ENCODE results near the gene P2RX4. TPM values are rescaled to one million over a fixed set of nuclear protein-coding genes. Genes with fewer than 3 reads are reported as not detected.

The P2RX4 gene
- total and polyA plus RNA-seq, 2 of the 8 experiments (the other 6 are each of a cell fraction or from before 2014, with no cell fraction given), result 9.5 to 12.2 TPM

DNA sequence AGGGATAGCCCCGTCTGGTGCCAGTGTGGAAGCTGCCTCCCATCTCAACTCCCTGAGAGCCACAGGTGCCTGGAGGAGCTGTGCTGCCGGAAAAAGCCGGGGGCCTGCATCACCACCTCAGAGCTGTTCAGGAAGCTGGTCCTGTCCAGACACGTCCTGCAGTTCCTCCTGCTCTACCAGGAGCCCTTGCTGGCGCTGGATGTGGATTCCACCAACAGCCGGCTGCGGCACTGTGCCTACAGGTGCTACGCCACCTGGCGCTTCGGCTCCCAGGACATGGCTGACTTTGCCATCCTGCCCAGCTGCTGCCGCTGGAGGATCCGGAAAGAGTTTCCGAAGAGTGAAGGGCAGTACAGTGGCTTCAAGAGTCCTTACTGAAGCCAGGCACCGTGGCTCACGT is 25.5 kb upstream of the P2RX4 start:
- H4K8ac ChIP-seq (ENCODE audit: extremely low read depth, insufficient read depth, low read length), result peak overlapping the region; percentile 31; the same call in 1 of the 2 replicates
- 85% methylated on average over 15 of the region's 15 CpGs; no CpG with 5 or more reads in 1 of the 2 experiments for WGBS, 2 experiments (ENCODE audit: extremely low coverage in 1 of 2, insufficient coverage in 1 of 2, insufficient read length in 1 of 2, insufficient replicate concordance in 2 of 2, low coverage in 1 of 2, low lambda C conversion rate in 2 of 2, missing lambda C conversion rate in 1 of 2)
- H2BK5ac ChIP-seq (ENCODE audit: low read depth, low read length), result peak overlapping the region; percentile 68; the same call in 1 of the 2 replicates
- no peak overlapping the region for H4K5ac ChIP-seq (ENCODE audit: insufficient read length, low read depth, low read length)
- no peak overlapping the region for H3K4me2 ChIP-seq (ENCODE audit: insufficient read depth in 1 of 2, low read depth in 2 of 2, low read length in 2 of 2)
- H3K79me1 ChIP-seq (ENCODE audit: low read depth, low read length), result no peaks in the 10 kb centered on the region
- CTCF ChIA-PET (ENCODE audit: partially characterized antibody), result interaction anchor here (2.3 kb wide), 1 partner anchor 13 kb away, joined by 12 read pairs; no protein-coding TSS in a partner anchor
- H3K9me3 ChIP-seq (ENCODE audit: insufficient read depth in 2 of 2, low read depth in 1 of 2, low read length in 1 of 2), result no peaks in the 10 kb centered on the region
- no peaks in the 10 kb centered on the region for H3K27me3 ChIP-seq (replicated peaks in 1 of 4; ENCODE audit: control insufficient read depth in 3 of 4, extremely low read depth in 1 of 4, insufficient read depth in 3 of 4, low read length in 3 of 4)
- H3K56ac ChIP-seq (replicated peaks; ENCODE audit: insufficient read length, low read depth, low read length), result no peak overlapping the region
- POLR2A ChIA-PET (ENCODE audit: partially characterized antibody), result no interaction called here
- peak overlapping the region; percentile 63; the same call in 1 of the 2 replicates for H2AFZ ChIP-seq (ENCODE audit: low read length)
- no peak overlapping the region for H3K18ac ChIP-seq (ENCODE audit: extremely low read depth, low read length)
- H2AK5ac ChIP-seq (ENCODE audit: low read depth, low read length), result no peak overlapping the region
- no peaks in the 10 kb centered on the region for H3K36me3 ChIP-seq (ENCODE audit: control insufficient read depth in 2 of 4, insufficient read depth in 4 of 4, low read length in 3 of 4)
- no peak overlapping the region for H2BK20ac ChIP-seq (ENCODE audit: low read length)
- no peaks in the 10 kb centered on the region for H3K23me2 ChIP-seq (ENCODE audit: low read depth, low read length)
- no peaks in the 10 kb centered on the region for H3K79me2 ChIP-seq (ENCODE audit: control insufficient read depth in 1 of 2, insufficient read depth in 2 of 2, low read length in 2 of 2)
- H4K20me1 ChIP-seq (replicated peaks in 1 of 2; ENCODE audit: control insufficient read depth in 1 of 2, insufficient read depth in 2 of 2, low read length in 2 of 2), result no peaks in the 10 kb centered on the region
- TF ChIP-seq TCF12 (IDR thresholded peaks at IDR 0.05; ENCODE audit: low read depth, low read length) (no peak), GABPA (IDR thresholded peaks at IDR 0.05; ENCODE audit: borderline replicate concordance, insufficient read depth, low read length) (no peak)
- no peaks in the 10 kb centered on the region for H3K4me1 ChIP-seq (replicated peaks in 1 of 4; ENCODE audit: control insufficient read depth in 3 of 4, insufficient read depth in 4 of 4, low read length in 3 of 4)
- no peak overlapping the region for H3K14ac ChIP-seq (ENCODE audit: insufficient read length)
- no peak for FAIRE-seq
- no peak overlapping the region for H3K23ac ChIP-seq (ENCODE audit: insufficient read length)
- peak in 1 of 2 experiments; percentile 51 for DNase-seq (ENCODE audit: low read depth in 1 of 2, low spot score in 2 of 2)
- no peak overlapping the region for H3K27ac ChIP-seq (ENCODE audit: low read depth, low read length)
- H3K9ac ChIP-seq (replicated peaks in 1 of 4; ENCODE audit: extremely low read depth in 1 of 4, low read depth in 3 of 4, low read length in 3 of 4), result no peak overlapping the region
- no peak overlapping the region for H2BK15ac ChIP-seq (ENCODE audit: low read length)
- peak overlapping the region; percentile 69 for H4K91ac ChIP-seq (replicated peaks; ENCODE audit: insufficient read length, low read length)
- no peak overlapping the region for H2BK120ac ChIP-seq (replicated peaks; ENCODE audit: low read depth, low read length)
- no peak overlapping the region for H3K4ac ChIP-seq (replicated peaks; ENCODE audit: insufficient read length, low read depth, low read length)
- H2BK12ac ChIP-seq (ENCODE audit: low read depth, low read length), result no peak overlapping the region
- H3K4me3 ChIP-seq (ENCODE audit: extremely low read depth in 1 of 4, insufficient read depth in 2 of 4, low read depth in 3 of 4, low read length in 4 of 4), result no peak overlapping the region
